Renal cortex interstitium (tissue), 15 donors: Measurements from ENCODE around the gene TBL1X. TPM values are rescaled to one million over a fixed set of nuclear protein-coding genes. Genes with fewer than 3 reads are reported as not detected.
"Not testable (repeated sequence)": the region's sequence is repeated elsewhere in the genome, so short reads cannot be mapped to it uniquely, and the experiment has no call there.

Experiments used
- DNase-seq, 11 donors: peaks; one replicate each; pipeline ENCODE4 v3.0.0-alpha.2; 2013; ENCODE audit warnings: low read depth in 9 of 11, low spot score in 4 of 11; ENCODE audit errors: extremely low read depth in 1 of 11
- long read RNA-seq, 16 experiments: transcript quantifications; one replicate each; lab custom pipeline, GENCODE V29; 2026
- polyA plus RNA-seq, 3 donors: library from polyadenylated mRNA; unstranded; fragments of 120-200 nt; gene quantifications; one replicate each; pipeline ENCODE4 v1.2.1, GENCODE V29; 2013; ENCODE audit not compliant: insufficient read length in 3 of 3

Gene TBL1X
- polyA plus RNA-seq: 10 to 100 TPM; 26.9 to 29.1 (median 27.1) TPM
- long read RNA-seq, donor 1, partial matches to known transcripts: 0 of 11 reads
- long read RNA-seq, donor 1, other reads (novel, unspliced or antisense): 11 of 11 reads
- long read RNA-seq, donor 2: 0 reads
- long read RNA-seq, donor 3, full-length matches to known transcripts: 1 of 24 reads
- long read RNA-seq, donor 3, partial matches to known transcripts: 23 of 24 reads
- long read RNA-seq, donor 3, other reads (novel, unspliced or antisense): 0 of 24 reads
- long read RNA-seq, donor 4, partial matches to known transcripts: 6 of 11 reads
- long read RNA-seq, donor 4, other reads (novel, unspliced or antisense): 5 of 11 reads
- long read RNA-seq, donor 5, full-length matches to known transcripts: 3 of 18 reads
- long read RNA-seq, donor 5, partial matches to known transcripts: 0 of 18 reads
- long read RNA-seq, donor 5, other reads (novel, unspliced or antisense): 15 of 18 reads
- long read RNA-seq, donor 6, full-length matches to known transcripts: 2 of 2 reads
- long read RNA-seq, donor 6, partial matches to known transcripts: 0 of 2 reads
- long read RNA-seq, donor 6, other reads (novel, unspliced or antisense): 0 of 2 reads
- long read RNA-seq, donor 7, full-length matches to known transcripts: 3 of 12 reads
- long read RNA-seq, donor 7, partial matches to known transcripts: 9 of 12 reads
- long read RNA-seq, donor 7, other reads (novel, unspliced or antisense): 0 of 12 reads
- long read RNA-seq, donor 8, full-length matches to known transcripts: 3 of 42 reads
- long read RNA-seq, donor 8, partial matches to known transcripts: 39 of 42 reads
- long read RNA-seq, donor 8, other reads (novel, unspliced or antisense): 0 of 42 reads
- long read RNA-seq, donor 9, full-length matches to known transcripts: 4 of 9 reads
- long read RNA-seq, donor 9, partial matches to known transcripts: 5 of 9 reads
- long read RNA-seq, donor 9, other reads (novel, unspliced or antisense): 0 of 9 reads
- long read RNA-seq, donor 10, full-length matches to known transcripts: 2 of 2 reads
- long read RNA-seq, donor 10, partial matches to known transcripts: 0 of 2 reads
- long read RNA-seq, donor 10, other reads (novel, unspliced or antisense): 0 of 2 reads
- long read RNA-seq, donor 11, full-length matches to known transcripts: 1 of 1 reads
- long read RNA-seq, donor 11, partial matches to known transcripts: 0 of 1 reads
- long read RNA-seq, donor 11, other reads (novel, unspliced or antisense): 0 of 1 reads
- long read RNA-seq, donor 12: 0 reads
- long read RNA-seq, donor 13, full-length matches to known transcripts: 5 of 54 reads
- long read RNA-seq, donor 13, partial matches to known transcripts: 49 of 54 reads
- long read RNA-seq, donor 13, other reads (novel, unspliced or antisense): 0 of 54 reads
- long read RNA-seq, donor 14: 0 reads
- long read RNA-seq, donor 15: 0 reads
- long read RNA-seq, donor 16, full-length matches to known transcripts: 3 of 48 reads
- long read RNA-seq, donor 16, partial matches to known transcripts: 25 of 48 reads
- long read RNA-seq, donor 16, other reads (novel, unspliced or antisense): 20 of 48 reads

DNA sequence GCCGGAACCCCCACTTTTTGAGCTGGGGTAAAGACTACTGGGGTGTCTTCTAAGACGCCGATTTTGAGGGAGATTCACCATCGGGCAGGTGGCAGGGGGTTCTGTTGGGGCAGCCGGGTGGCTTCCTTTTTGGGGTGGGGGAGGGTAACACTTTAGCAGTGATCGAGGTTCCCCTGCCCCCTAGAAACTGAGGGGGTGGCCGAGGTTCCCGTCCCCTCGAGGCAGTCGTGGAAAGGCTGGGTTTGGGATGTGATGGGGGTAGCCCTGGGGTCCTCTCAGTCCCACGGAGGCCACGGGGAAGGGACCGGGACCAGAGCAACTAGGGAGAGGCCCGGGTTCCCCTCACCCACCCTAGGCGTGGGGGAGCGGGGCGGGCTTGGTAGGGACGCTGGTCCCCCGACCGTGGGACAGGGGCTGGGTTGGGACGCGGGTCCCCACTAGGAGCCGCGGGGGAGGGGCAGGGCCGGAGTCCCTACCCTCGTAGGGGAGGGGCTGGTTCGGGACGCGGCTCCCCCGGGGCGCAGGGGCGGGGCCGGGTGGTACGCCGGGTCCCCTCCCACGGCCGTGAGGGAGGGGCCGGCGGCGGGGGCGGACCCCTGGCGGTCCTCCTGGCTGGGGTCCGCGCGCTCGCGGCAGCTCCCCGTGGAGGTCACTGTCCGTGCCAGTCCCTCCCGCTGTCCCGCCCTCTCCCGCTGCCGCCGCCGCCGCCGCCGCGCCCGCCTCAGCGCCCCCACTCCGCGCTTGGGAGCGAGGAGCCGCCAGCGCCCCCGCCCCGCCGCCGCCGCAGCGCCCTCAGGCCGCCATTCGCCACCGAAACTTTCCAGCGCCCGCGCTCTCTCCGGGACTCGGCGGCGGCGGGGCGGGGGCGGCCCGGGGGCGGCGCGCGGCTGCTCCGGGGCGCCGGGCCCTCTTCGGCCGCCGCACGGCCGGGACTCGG, at the start of gene TBL1X:
Gene TBL1X (plus strand): TSS at position 624 of the 937 bp plus-strand sequence. CDS start 188,529 bp downstream, outside the sequence.
- no peak for DNase-seq

- no peak for DNase-seq
Measured at GRCh38 chrX:9416562-9417348, 48.1 kb upstream of the TBL1X start.

GRCh38 chrX:9418262-9418661, 46.6 kb upstream of the TBL1X start:
- no peak for DNase-seq

GRCh38 chrX:9420275-9421265, 44.3 kb upstream of the TBL1X start:
- DNase-seq: no peak

DNA sequence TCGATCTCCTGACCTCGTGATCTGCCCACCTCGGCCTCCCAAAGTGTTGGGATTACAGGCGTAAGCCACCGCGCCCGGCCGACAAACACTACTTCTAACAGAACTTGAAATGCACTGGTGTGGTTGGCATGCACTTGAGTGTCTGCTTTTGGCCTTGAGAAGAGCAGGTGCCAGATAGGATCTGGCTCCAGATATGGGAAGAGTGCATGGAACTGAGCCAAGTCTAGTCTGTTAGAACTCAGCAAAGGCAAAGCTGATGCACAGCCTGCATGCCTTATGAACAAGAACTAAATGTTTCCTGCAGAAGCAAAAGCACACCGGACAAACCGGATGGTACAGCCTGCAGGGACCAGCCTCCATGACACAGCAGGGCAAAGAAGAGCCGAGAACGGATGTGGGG, 35.1 kb upstream of the TBL1X start:
- no peak for DNase-seq

- DNase-seq: no peak
Measured at GRCh38 chrX:9430346-9430921, 34.4 kb upstream of the TBL1X start.

DNA sequence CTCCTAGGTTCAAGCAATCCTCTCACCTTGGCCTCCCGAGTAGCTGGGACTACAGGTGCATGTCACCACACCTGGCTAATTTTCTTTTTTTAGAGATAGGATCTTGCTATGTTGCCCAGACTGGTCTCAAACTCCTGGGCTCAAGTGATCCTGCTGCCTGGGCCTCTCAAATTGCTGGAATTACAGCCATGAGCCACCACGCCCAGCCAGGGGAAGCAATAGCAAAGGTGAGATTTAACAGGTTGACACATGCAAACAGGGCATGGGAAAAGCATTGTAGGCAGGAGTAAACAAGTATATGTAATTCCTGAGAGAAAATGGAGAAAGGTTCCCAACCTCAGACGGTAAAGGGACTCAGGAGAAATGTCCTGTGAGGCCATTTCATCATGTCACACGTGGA, 33.6 kb upstream of the TBL1X start:
- DNase-seq: no peak

- no peak for DNase-seq
Measured at GRCh38 chrX:9433596-9433995, 31.3 kb upstream of the TBL1X start.

GRCh38 chrX:9434051-9434550, 30.8 kb upstream of the TBL1X start:
- DNase-seq: no peak

GRCh38 chrX:9435086-9435485, 29.8 kb upstream of the TBL1X start:
- not testable (repeated sequence) for DNase-seq

DNA sequence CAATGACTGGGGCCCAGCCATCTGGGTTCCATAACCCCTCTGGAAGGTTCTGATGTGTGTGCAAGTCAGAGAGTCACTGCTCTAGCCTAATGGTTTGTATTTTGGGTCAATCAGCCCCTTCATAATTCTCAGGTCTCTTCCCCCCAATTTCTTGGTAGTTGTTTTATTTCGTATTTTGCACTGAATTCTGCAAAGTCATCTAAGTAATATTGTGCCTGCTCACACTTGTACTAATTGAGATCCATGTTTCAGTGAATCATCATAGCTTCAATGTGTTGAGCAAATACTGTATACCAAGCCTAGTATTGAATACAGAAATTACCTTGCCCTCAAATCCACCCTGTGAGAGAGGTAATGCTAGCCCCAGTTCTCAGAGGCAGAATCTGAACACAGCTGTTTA, 28.0 kb upstream of the TBL1X start:
- DNase-seq: no peak

DNA sequence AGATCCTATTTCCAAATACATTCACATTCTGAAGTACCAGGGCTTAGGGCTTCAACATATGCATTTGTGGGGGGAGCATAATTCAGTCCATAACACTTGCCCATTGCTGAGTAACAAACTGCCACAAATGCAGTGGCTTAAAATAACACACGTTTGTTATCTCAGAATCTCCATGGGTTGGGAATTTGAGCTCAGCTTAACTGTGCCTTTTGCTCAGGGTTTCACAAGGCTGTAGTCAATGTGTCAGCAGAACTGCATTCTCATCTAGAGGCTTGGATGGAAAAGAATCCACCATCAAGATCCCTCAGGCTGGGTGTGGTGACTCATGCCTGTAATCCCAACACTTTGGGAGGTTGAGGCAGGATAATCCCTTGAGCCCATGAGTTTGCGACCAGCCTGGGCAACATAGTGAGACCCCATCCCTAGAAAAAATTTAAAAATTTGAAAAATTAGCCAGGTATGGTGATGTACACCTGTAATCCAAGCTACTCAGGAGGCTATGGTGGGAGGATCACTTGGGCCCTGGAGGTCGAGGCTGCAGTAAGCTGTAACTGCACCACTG, 25.8 kb upstream of the TBL1X start:
- DNase-seq: no peak

GRCh38 chrX:9440116-9440844, 24.6 kb upstream of the TBL1X start:
- no peak for DNase-seq

- DNase-seq: no peak
Measured at GRCh38 chrX:9442056-9442455, 22.8 kb upstream of the TBL1X start.
